Mucosa of stomach (tissue), 1 donor: Measurements from ENCODE around the gene CERS1.
A peak's percentile ranks its signal among the peaks of the same experiment; 100 is the strongest.

Experiments
- H3K27me3 ChIP-seq: one replicate; pipeline ENCODE4 v1.7.0; 2013; ENCODE audit warnings: mild to moderate bottlenecking, low read length; ENCODE audit not compliant: control insufficient read depth, insufficient read depth
- H3K36me3 ChIP-seq: one replicate; pipeline ENCODE4 v1.7.0; 2013; ENCODE audit warnings: low read length; ENCODE audit not compliant: control insufficient read depth, insufficient read depth
- H3K4me1 ChIP-seq: one replicate; pipeline ENCODE4 v1.7.0; 2013; ENCODE audit warnings: mild to moderate bottlenecking, low read length; ENCODE audit not compliant: control insufficient read depth, insufficient read depth
- H3K4me3 ChIP-seq: one replicate; pipeline ENCODE4 v1.7.0; 2013; ENCODE audit warnings: low read length
- H3K9ac ChIP-seq: one replicate; pipeline ENCODE4 v1.7.0; 2013; ENCODE audit warnings: mild to moderate bottlenecking, low read length, moderate library complexity
- H3K9me3 ChIP-seq: one replicate; pipeline ENCODE4 v1.7.0; 2013; ENCODE audit warnings: mild to moderate bottlenecking, low read length, moderate library complexity; ENCODE audit not compliant: control insufficient read depth
- donor health status: Pancreatic carcinoma.

CERS1 gene

GRCh38 chr19:18853755-18854427 lies 42.1 kb downstream of the CERS1 start:
- H3K27me3 ChIP-seq: no peaks in the 10 kb centered on the region
- H3K9me3 ChIP-seq: no peaks in the 10 kb centered on the region
- no peak overlapping the region for H3K4me3 ChIP-seq
- peaks cover 49% of the 10 kb centered on the region for H3K36me3 ChIP-seq
- H3K9ac ChIP-seq: no peak overlapping the region
- peaks cover 13% of the 10 kb centered on the region for H3K4me1 ChIP-seq

- H3K27me3 ChIP-seq: no peaks in the 10 kb centered on the region
- peaks cover 59% of the 10 kb centered on the region for H3K36me3 ChIP-seq
- H3K9me3 ChIP-seq: no peaks in the 10 kb centered on the region
- H3K4me1 ChIP-seq: peaks cover 21% of the 10 kb centered on the region
- H3K9ac ChIP-seq: no peak overlapping the region
- H3K4me3 ChIP-seq: no peak overlapping the region
These were observed 43.3 kb downstream of the CERS1 start for GRCh38 chr19:18852648-18853047.

GRCh38 chr19:18851673-18852325 lies 44.2 kb downstream of the CERS1 start:
- no peak overlapping the region for H3K9ac ChIP-seq
- H3K36me3 ChIP-seq: peaks cover 58% of the 10 kb centered on the region
- H3K27me3 ChIP-seq: no peaks in the 10 kb centered on the region
- no peaks in the 10 kb centered on the region for H3K9me3 ChIP-seq
- H3K4me3 ChIP-seq: no peak overlapping the region
- H3K4me1 ChIP-seq: peaks cover 21% of the 10 kb centered on the region

GRCh38 chr19:18850471-18851375 lies 45.2 kb downstream of the CERS1 start:
- no peak overlapping the region for H3K9ac ChIP-seq
- peaks cover 48% of the 10 kb centered on the region for H3K36me3 ChIP-seq
- H3K4me3 ChIP-seq: no peak overlapping the region
- no peaks in the 10 kb centered on the region for H3K27me3 ChIP-seq
- H3K4me1 ChIP-seq: peaks cover 26% of the 10 kb centered on the region
- no peaks in the 10 kb centered on the region for H3K9me3 ChIP-seq

GRCh38 chr19:18849838-18850400 lies 46.0 kb downstream of the CERS1 start:
- no peaks in the 10 kb centered on the region for H3K9me3 ChIP-seq
- H3K36me3 ChIP-seq: peaks cover 40% of the 10 kb centered on the region
- H3K9ac ChIP-seq: no peak overlapping the region
- no peak overlapping the region for H3K4me3 ChIP-seq
- peaks cover 34% of the 10 kb centered on the region for H3K4me1 ChIP-seq
- H3K27me3 ChIP-seq: no peaks in the 10 kb centered on the region

GRCh38 chr19:18848878-18849661 lies 46.9 kb downstream of the CERS1 start:
- no peak overlapping the region for H3K9ac ChIP-seq
- H3K36me3 ChIP-seq: peaks cover 40% of the 10 kb centered on the region
- H3K27me3 ChIP-seq: no peaks in the 10 kb centered on the region
- peaks cover 34% of the 10 kb centered on the region for H3K4me1 ChIP-seq
- H3K9me3 ChIP-seq: no peaks in the 10 kb centered on the region
- H3K4me3 ChIP-seq: no peak overlapping the region

- Histone ChIP-seq H3K4me3 (no peak overlapping the region), H3K27me3 (no peaks in the 10 kb centered on the region), H3K36me3 (peaks cover 30% of the 10 kb centered on the region), H3K4me1 (peaks cover 34% of the 10 kb centered on the region), H3K9me3 (no peaks in the 10 kb centered on the region), H3K9ac (peak overlapping the region; percentile 19)
These were observed 48.2 kb downstream of the CERS1 start for GRCh38 chr19:18847549-18848463.

- no peaks in the 10 kb centered on the region for H3K9me3 ChIP-seq
- peaks cover 30% of the 10 kb centered on the region for H3K36me3 ChIP-seq
- no peak overlapping the region for H3K4me3 ChIP-seq
- no peak overlapping the region for H3K9ac ChIP-seq
- H3K4me1 ChIP-seq: peaks cover 34% of the 10 kb centered on the region
- H3K27me3 ChIP-seq: no peaks in the 10 kb centered on the region
These were observed 49.0 kb downstream of the CERS1 start for GRCh38 chr19:18846862-18847548.

GRCh38 chr19:18845961-18846360 lies 50.0 kb downstream of the CERS1 start:
- Histone ChIP-seq H3K4me3 (no peak overlapping the region), H3K36me3 (peaks cover 22% of the 10 kb centered on the region), H3K9me3 (no peaks in the 10 kb centered on the region), H3K9ac (no peak overlapping the region), H3K4me1 (peaks cover 44% of the 10 kb centered on the region), H3K27me3 (no peaks in the 10 kb centered on the region)

GRCh38 chr19:18844806-18845329 lies 51.1 kb downstream of the CERS1 start:
- no peak overlapping the region for H3K4me3 ChIP-seq
- H3K36me3 ChIP-seq: peaks cover 13% of the 10 kb centered on the region
- no peaks in the 10 kb centered on the region for H3K9me3 ChIP-seq
- no peaks in the 10 kb centered on the region for H3K27me3 ChIP-seq
- peaks cover 50% of the 10 kb centered on the region for H3K4me1 ChIP-seq
- H3K9ac ChIP-seq: no peak overlapping the region
